IMR-90 (cell line): ENCODE data around the gene EPHA6. TPM values are rescaled to one million over a fixed set of nuclear protein-coding genes. Genes with fewer than 3 reads are reported as not detected.
A peak's percentile ranks its signal among the peaks of the same experiment; 100 is the strongest.

Experiments
- ATAC-seq: fragments of 200-7000 bp; cut with Tn5 transposase; 2 replicates; pipeline ENCODE4 v1.9.1; 2020; ENCODE audit warnings: low read depth, mild to moderate bottlenecking, moderate library complexity
- BruUV-seq: library from RNA; stranded (reverse); fragments of 400-500 nt; replicated peaks from 2 replicates; lab custom pipeline; 2021; lab: Mats Ljungman, UMichigan
- CTCF ChIA-PET: fragments of 300-600 bp; formaldehyde crosslinking; extraction: SDS; loops from one replicate; lab custom pipeline; 2021; ENCODE audit warnings: antibody characterized with exemption; lab: Yijun Ruan, JAX
- POLR2A ChIA-PET: fragments of 300-600 bp; sonication (Branson Sonifier 250); formaldehyde crosslinking; loops from one replicate; lab custom pipeline; 2022; ENCODE audit warnings: antibody characterized with exemption; ENCODE audit not compliant: unreplicated experiment; lab: Charles Lee
- DNase-seq: peaks from one replicate; pipeline ENCODE4 v3.0.0; 2013
- H2AFZ ChIP-seq: replicated peaks from 2 replicates; pipeline ENCODE3; 2013; ENCODE audit warnings: low read length, mild to moderate bottlenecking; ENCODE audit not compliant: poor library complexity
- H2AK5ac ChIP-seq: 2 replicates; pipeline ENCODE4 v1.6.1; 2013; ENCODE audit warnings: low read depth, low read length, inconsistent platforms
- H2AK9ac ChIP-seq: replicated peaks from 2 replicates; pipeline ENCODE3; 2013; ENCODE audit warnings: mild to moderate bottlenecking, low read depth, low read length, moderate library complexity; ENCODE audit not compliant: poor library complexity
- H2BK120ac ChIP-seq: 2 replicates; pipeline ENCODE4 v1.6.1; 2013; ENCODE audit warnings: low read depth, low read length, inconsistent platforms
- H2BK15ac ChIP-seq: 3 replicates; pipeline ENCODE4 v1.6.1; 2013; ENCODE audit warnings: low read depth, low read length, inconsistent platforms
- H2BK20ac ChIP-seq: 2 replicates; pipeline ENCODE4 v1.6.1; 2013; ENCODE audit warnings: low read depth, mild to moderate bottlenecking, inconsistent platforms, low read length, moderate library complexity
- H2BK5ac ChIP-seq: 2 replicates; pipeline ENCODE4 v1.6.1; 2013; ENCODE audit warnings: mild to moderate bottlenecking, low read depth, low read length, inconsistent platforms; ENCODE audit not compliant: poor library complexity, severe bottlenecking
- H3K14ac ChIP-seq: replicated peaks from 2 replicates; pipeline ENCODE4 v1.6.1; 2013; ENCODE audit warnings: low read depth, low read length, inconsistent platforms
- H3K18ac ChIP-seq: 2 replicates; pipeline ENCODE4 v1.6.1; 2013; ENCODE audit warnings: low read depth, low read length, control low read depth
- H3K23ac ChIP-seq: 2 replicates; pipeline ENCODE4 v1.6.1; 2013; ENCODE audit warnings: low read depth, low read length, inconsistent platforms
- H3K27ac ChIP-seq: 2 replicates; pipeline ENCODE4 v1.5.1; 2013; ENCODE audit warnings: mild to moderate bottlenecking, control low read depth, low read length; ENCODE audit not compliant: insufficient read depth
- H3K27me3 ChIP-seq: 2 replicates; pipeline ENCODE4 v1.6.1; 2013; ENCODE audit warnings: low read length; ENCODE audit not compliant: control insufficient read depth, insufficient read depth
- H3K36me3 ChIP-seq: 2 replicates; pipeline ENCODE4 v1.6.1; 2013; ENCODE audit warnings: low read length, mixed read lengths; ENCODE audit not compliant: control insufficient read depth, insufficient read depth
- H3K4ac ChIP-seq: 2 replicates; pipeline ENCODE4 v1.6.1; 2013; ENCODE audit warnings: low read depth, low read length, inconsistent platforms
- H3K4me1 ChIP-seq: 2 replicates; pipeline ENCODE4 v1.6.1; 2013; ENCODE audit warnings: low read length, mixed read lengths; ENCODE audit not compliant: control insufficient read depth, insufficient read depth
- H3K4me2 ChIP-seq: 2 replicates; pipeline ENCODE4 v1.6.1; 2013; ENCODE audit warnings: low read depth, mild to moderate bottlenecking, control low read depth, low read length, moderate library complexity
- H3K4me3 ChIP-seq: 2 replicates; pipeline ENCODE4 v1.5.1; 2013; ENCODE audit warnings: low read depth, mild to moderate bottlenecking, control low read depth, low read length, moderate library complexity; ENCODE audit not compliant: insufficient read depth
- H3K56ac ChIP-seq: 2 replicates; pipeline ENCODE4 v1.6.1; 2013; ENCODE audit warnings: low read length, inconsistent platforms; ENCODE audit not compliant: insufficient read depth; ENCODE audit errors: extremely low read depth
- H3K79me1 ChIP-seq, 2 experiments: 2 replicates each; pipeline ENCODE4 v1.6.1; 2013; ENCODE audit warnings: low read length in 2 of 2, inconsistent platforms in 1 of 2, low read depth in 1 of 2
- H3K9ac ChIP-seq: 2 replicates; pipeline ENCODE4 v1.6.1; 2013; ENCODE audit warnings: low read depth, low read length, control low read depth
- H3K9me1 ChIP-seq: 2 replicates; pipeline ENCODE4 v1.6.1; 2013; ENCODE audit warnings: low read length, inconsistent platforms; ENCODE audit not compliant: insufficient read depth
- H3K9me3 ChIP-seq: 2 replicates; pipeline ENCODE4 v1.6.1; 2013; ENCODE audit warnings: low read length; ENCODE audit not compliant: control insufficient read depth, insufficient read depth
- H4K20me1 ChIP-seq: 2 replicates; pipeline ENCODE4 v1.6.1; 2013; ENCODE audit warnings: low read length, inconsistent platforms; ENCODE audit not compliant: insufficient read depth
- H4K5ac ChIP-seq: 2 replicates; pipeline ENCODE4 v1.6.1; 2013; ENCODE audit warnings: mild to moderate bottlenecking, low read depth, low read length, control low read depth
- H4K8ac ChIP-seq, 2 experiments: 2 replicates each; pipeline ENCODE4 v1.6.1; 2013; ENCODE audit warnings: low read depth in 2 of 2, low read length in 2 of 2, control low read depth in 1 of 2, inconsistent platforms in 1 of 2
- H4K91ac ChIP-seq: 2 replicates; pipeline ENCODE4 v1.6.1; 2013; ENCODE audit warnings: low read depth, low read length, inconsistent platforms; ENCODE audit not compliant: insufficient read depth
- MAFK ChIP-seq: IDR thresholded peaks from 2 replicates; pipeline ENCODE4 v1.6.1; 2012; ENCODE audit warnings: low read depth, low read length, improper control_type of control experiment
- POLR2A ChIP-seq: IDR thresholded peaks from 2 replicates; pipeline ENCODE4 v1.6.1; 2012; ENCODE audit warnings: mild to moderate bottlenecking, low read depth, low read length
- WGBS, 2 experiments: methylation state at CpG; one replicate each; pipeline versions ENCODE4 v1.1.5 to v1.1.7; 2013; ENCODE audit warnings: missing lambda C conversion rate in 2 of 2; ENCODE audit not compliant: insufficient read length in 1 of 2; ENCODE audit errors: extremely low coverage in 2 of 2; 5-methylcytosine and 5-hydroxymethylcytosine counted together
- dilution Hi-C: fragments of 300-500 bp; cut with HindIII; formaldehyde crosslinking; loops from one replicate; pipeline ENCODE4 v1.14.3; 2018; ENCODE audit warnings: low sequenced_read_pairs; ENCODE audit not compliant: unreplicated experiment
- in situ Hi-C: fragments of 300-500 bp; cut with MboI; formaldehyde crosslinking; loops from 3 replicates; pipeline ENCODE4 v1.14.3; 2019; ENCODE audit warnings: low sequenced_read_pairs, inconsistent platforms, mixed read lengths
- intact Hi-C: fragments of 100-400 bp; cut with micrococcal nuclease; formaldehyde crosslinking; loops from 2 replicates; pipeline ENCODE4 v1.10.0; 2022
- polyA plus RNA-seq, 3 experiments: library from polyadenylated mRNA; depleted of rRNA; stranded (reverse); fragments of >200 nt; gene quantifications; 2 replicates each; pipeline ENCODE4 v1.2.3, GENCODE V29; 2012; ENCODE audit warnings: low replicate concordance in 1 of 3
- total RNA-seq: library from RNA; depleted of rRNA; stranded (reverse); fragments of >200 nt; gene quantifications from 2 replicates; pipeline ENCODE4 v1.2.3, GENCODE V29; 2012

Gene EPHA6
- total and polyA plus RNA-seq, 2 of the 4 experiments (the other 2 are of a cell fraction): not detected

DNA sequence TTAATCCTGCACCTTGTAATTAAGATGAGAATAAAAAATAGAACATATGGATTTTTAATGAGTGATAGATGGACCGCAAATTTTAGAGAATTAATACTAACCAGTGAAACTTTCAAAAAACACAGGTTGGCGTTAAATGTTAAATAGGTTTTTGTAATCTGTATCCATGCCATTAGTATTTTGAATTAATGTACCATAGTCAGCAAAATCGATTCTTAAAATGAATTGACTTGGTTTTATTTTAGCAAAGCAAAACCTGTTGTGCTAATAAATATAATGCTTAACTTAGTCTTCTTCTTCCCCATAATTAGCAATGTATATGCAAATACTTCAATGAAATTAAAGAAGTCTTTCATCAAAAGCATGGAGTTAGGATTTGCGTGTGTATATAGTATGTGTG lies 63.1 kb downstream of the EPHA6 start:
- Histone ChIP-seq H2AK5ac (no peak overlapping the region), H4K5ac (no peak overlapping the region), H3K9me3 (peaks cover 3% of the 10 kb centered on the region; the same call in 1 of the 2 replicates), H3K4ac (no peak overlapping the region), H3K4me1 (no peaks in the 10 kb centered on the region), H2AK9ac (no peak overlapping the region), H3K56ac (no peak overlapping the region), H3K9ac (no peak overlapping the region), H3K79me1 (no peaks in the 10 kb centered on the region), H4K20me1 (no peaks in the 10 kb centered on the region), H2BK5ac (no peak overlapping the region), H2BK120ac (no peak overlapping the region), H3K23ac (no peak overlapping the region), H4K91ac (no peak overlapping the region), H3K27me3 (no peaks in the 10 kb centered on the region), H3K18ac (no peak overlapping the region), H3K4me3 (no peak overlapping the region), H2BK20ac (no peak overlapping the region), H2AFZ (no peak overlapping the region), H4K8ac (no peak overlapping the region), H3K4me2 (no peak overlapping the region), H3K27ac (no peak overlapping the region), H2BK15ac (no peak overlapping the region), H3K14ac (no peak overlapping the region), H3K9me1 (no peaks in the 10 kb centered on the region), H3K36me3 (no peaks in the 10 kb centered on the region)
- intact Hi-C loops: no loop called here
- CTCF ChIA-PET: no interaction called here
- no TSS peak for BruUV-seq
- dilution Hi-C loops: no loop called here
- in situ Hi-C loops: no loop called here
- WGBS, 2 experiments: no CpG with 5 or more reads among the region's 4 CpGs
- DNase-seq (no peak), ATAC-seq (no peak)
- TF ChIP-seq POLR2A (no peak), MAFK (peak; percentile 67)
- POLR2A ChIA-PET: no interaction called here
